HG02884 (cell line): ENCODE data around the gene C1orf159.
"Not testable (repeated sequence)": the region's sequence is repeated elsewhere in the genome, so short reads cannot be mapped to it uniquely, and the experiment has no call there.

Source experiments
- ATAC-seq: cut with Tn5 transposase; IDR thresholded peaks from one replicate; pipeline ENCODE4 v1.9.1; 2021; ENCODE audit warnings: mild to moderate bottlenecking, moderate library complexity; ENCODE audit not compliant: unreplicated experiment

C1orf159 gene

DNA sequence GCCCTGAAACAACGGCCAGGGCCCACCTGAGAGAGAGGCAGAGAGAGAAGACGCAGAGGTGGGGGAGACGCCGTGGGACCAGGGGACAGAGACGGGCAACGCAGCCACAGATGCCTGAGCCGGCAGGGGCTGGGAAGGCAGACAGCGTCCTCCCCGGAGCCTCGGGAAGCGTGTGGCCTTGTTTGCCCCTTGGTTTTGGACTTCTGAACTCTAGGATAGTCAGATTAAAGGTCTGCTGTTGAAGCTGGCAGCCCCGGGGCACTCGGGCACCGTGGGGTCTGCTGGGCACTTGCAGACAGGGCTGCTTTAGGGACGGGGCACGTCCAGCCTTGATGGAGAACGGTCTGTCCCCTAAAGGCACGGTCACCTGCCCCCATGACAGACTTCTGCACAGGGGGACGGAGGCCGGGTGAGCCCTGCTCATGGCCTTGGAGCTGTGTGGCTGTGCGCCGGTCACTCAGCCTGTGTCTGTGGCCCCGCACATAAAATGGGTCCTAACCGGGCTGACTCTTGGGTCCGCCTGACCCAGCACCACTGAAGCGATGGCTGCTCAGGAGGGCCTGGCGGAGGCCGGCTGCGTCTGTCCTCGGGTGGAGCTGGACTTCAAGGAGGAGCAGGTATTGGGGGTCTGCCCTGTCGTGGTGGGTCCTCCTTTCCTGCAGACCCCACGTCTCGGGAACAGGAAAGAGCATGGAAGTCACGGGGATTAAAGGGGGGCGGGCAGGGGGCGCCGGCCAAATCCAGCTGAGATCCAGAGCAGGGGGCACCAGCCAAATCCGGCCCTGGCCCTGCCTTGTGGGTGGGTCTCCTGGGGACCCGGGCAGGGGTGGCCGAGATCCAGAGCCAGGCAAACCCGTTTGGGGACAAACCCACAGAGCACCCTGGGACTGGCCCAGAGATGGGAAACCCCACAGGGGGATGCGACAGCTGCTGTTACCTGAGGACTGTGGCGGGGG lies 32.2 kb downstream of the C1orf159 start:
- ATAC-seq, result no peak

DNA sequence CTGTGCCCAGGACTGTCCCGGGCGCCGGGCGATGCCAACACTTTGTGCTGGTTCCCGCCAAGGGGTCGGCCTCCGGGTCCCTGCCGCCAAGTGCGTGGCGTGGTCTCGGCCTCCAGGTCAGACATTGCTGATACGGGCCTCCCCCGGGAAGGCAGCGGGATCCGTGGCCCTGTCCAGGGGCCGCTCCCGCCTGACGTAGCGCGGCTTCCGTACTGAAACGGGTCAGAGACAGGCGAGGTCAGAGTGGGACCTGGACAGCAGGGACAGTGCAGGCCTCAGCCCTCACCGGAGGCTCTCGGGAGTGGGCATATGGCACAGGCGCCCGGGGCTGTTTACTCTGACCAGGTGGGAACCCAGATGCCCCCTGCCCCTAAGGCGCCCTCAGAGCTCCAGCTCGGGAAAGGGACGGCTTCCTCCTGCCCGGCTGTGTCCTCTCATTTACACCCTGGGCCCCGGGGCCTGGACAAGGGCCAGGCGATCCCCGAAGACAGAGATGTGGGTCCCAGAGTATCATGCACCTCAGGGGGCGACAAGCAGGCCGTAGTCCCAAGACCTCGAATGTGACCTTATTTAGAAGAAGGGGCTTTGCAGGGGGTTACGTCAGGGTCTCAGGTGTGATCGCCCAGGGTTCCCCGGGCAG lies 33.0 kb downstream of the C1orf159 start:
- ATAC-seq, result no peak

DNA sequence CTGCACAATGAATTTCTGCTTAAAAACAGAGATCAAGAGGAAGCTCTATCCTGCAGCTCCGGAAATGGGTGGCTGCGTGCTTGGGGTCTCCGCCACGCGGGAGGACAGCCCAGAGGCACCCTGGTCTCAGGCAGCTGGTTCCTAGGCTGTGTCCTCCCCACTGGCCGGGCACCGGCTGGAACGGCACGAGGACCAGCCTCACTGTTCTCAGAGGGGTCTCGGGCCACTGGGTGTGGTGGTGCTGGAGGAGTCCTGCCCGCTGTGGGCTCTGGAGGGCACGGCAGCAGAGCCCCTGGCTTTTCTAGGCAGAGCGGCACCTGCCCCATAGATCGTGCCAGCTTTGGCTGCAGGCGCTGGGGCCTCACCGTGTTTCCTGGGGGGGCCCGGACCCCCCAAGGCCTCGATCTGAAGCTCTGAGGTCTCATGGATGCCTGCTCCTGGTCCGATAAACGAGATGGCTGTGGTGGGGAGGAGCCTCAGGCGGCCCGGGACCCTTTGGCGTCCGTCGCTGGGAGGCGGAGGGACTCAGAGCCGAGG lies 33.6 kb downstream of the C1orf159 start:
- ATAC-seq, result no peak

DNA sequence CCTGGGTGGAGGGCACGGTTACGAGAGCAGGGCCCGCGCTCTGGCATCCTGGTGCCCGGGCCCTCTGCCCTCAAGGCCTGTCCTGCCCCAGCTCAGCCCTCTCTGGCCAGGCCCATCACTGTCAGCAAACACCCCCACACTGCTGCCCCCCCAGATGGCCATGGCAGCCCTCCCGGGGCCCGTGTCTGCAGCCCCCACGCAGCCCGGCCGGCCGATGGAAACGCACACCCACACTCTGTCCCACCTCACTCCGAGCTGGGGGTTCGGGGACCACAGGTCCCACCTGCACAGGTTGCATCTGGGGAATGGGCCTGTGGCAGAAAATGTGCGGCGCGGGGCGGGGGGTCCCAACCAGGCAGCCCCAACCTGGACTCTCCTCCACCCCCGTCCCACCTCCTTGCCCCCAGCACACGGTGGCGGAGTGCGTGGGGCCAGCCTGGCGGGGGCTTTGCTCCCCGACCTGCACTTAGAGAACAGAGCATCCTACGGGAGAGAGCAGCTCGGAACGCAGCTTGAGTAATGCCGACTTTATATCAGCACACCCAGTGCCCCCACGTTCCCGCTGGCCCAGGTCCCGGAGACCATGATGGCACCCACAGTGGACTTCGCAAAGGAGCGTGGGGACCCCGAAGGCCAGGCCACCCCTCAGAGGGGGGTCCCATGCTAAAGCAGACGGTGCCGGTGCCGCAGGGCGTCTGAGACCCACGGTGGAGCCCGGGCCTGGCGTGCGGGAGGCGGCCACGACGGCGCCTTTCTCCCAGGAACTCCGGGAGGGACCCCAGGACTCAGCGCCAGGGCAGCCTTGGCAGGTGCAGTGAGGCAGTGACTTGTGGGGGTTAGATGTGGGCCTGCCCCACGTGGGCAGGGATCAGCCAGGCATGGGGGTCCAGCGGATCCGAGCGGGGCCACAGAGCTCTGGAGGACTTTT lies 34.3 kb downstream of the C1orf159 start:
- ATAC-seq, result no peak

DNA sequence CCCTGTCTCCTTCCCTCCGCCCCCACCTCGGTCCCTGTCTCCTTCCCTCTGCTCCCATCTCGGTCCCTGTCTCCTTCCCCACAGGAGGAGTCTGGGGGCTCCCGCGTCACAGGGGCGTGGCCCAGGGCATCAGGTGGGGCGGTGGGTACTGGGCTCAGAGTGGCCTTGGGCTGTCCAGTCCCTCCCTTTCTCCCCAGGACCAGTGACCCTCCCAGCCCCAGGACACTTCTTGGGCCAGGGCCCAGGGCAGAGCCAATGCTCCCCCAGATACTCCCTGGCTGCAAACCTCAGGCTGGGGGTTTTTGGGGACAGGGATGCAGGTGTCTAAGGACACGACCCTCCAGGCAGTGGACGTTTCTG lies 35.0 kb downstream of the C1orf159 start:
- no peak for ATAC-seq

DNA sequence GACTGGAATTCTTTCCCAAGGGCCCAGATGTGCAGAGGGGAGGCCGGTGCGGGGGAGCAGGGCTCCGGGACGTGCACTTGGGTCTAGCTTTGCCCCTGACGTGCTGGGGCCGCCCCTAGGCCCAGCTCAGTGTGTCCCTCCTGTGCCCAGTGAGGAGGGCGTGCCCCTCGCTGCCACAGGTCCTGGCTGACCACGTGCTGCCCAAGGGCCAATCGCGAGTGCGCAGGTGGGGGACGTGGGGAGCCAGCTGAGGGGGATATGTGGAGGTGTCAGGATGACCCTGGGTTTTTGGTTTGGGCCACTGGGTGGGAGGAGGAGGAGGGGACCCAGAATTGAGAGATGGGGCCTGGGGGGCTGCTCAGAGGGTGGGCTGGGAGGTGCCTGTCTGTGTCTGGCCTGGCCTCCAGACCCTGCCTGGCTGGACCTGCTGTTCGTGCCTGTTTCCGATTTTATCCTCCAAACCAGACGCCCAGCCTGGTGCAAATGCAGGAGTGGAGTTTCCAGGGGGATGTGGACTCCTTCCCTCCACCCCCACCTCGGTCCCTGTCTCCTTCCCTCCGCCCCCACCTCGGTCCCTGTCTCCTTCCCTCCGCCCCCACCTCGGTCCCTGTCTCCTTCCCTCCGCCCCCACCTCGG lies 35.6 kb downstream of the C1orf159 start:
- ATAC-seq, result no peak

DNA sequence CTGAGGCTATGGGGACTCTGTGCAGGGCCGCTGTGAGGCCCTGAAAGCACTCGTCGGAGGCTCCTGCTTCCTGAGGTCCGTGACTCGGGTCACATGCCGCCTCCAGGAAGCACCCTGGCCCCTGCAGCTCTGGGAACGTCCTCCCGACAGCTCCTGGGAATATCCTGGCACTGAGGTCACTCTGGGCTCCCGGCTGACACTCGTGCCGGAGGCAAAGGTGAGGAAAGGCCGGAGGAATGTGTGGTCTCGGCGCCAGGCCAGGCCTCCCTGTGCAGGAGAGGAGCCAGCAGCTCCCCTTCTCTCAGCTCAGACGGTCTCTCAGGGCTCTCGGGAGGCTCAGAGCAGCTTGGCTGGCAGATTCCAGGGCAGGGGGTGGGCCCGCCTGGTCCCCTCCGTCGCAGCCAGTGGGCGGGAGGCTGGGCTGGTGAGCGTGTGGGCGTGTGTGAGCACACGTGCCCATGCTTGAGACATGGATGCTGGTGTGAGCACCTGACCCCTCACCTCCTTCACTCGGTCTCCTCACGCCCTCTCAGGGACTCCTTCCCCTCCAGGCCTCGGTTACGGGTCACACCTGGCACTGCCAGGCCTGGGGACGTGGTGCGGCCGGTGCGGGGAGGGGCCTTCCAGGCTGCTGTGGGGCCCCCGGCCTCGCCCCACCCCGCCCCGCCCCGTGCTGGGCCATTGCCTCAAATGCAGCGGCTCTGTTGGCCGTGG lies 36.3 kb downstream of the C1orf159 start:
- no peak for ATAC-seq

DNA sequence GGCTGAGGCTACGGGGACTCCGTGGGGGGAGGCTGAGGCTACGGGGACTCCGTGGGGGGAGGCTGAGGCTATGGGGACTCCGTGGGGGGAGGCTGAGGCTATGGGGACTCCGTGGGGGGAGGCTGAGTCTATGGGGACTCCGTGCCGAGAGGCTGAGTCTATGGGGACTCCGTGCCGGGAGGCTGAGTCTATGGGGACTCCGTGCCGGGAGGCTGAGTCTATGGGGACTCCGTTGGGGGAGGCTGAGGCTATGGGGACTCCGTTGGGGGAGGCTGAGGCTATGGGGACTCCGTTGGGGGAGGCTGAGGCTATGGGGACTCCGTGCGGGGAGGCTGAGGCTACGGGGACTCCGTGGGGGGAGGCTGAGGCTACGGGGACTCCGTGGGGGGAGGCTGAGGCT lies 38.5 kb downstream of the C1orf159 start:
- ATAC-seq, result not testable (repeated sequence)

DNA sequence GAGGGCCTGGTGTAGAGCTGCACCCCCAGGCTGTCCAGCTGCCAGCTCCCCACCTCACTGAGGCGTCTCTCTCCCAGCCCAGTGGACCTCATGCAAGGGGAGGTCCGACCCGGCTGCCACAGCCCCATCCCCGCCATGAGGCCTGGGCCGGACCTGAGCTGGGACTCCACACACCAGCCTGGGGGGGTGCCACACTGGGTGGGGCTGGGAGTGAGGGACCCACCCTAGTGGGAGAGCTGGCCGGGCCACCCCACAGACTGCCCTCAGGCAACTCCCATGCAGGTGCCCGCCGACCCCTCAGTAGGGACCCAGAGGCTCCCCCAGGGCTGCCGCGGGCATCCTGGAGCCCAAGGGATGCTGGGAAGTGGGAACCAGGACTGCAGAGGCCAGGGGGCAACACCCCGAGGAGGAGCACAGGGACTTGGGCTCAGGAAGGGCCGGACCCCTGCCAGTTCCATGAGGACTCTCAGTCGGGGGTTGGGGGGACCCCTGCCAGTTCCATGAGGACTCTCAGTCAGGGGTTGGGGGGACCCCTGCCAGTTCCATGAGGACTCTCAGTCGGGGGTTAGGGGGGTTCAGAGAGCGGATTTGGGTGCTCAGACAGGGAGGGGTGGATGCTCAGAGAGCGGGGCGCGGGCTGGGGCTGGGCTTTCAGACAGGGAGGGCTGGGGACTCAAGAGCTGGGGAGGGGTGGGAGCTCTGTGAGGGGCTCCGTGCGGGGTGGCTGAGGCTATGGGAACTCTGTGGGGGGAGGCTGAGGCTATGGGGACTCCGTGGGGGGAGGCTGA lies 40.5 kb downstream of the C1orf159 start:
- no peak for ATAC-seq

DNA sequence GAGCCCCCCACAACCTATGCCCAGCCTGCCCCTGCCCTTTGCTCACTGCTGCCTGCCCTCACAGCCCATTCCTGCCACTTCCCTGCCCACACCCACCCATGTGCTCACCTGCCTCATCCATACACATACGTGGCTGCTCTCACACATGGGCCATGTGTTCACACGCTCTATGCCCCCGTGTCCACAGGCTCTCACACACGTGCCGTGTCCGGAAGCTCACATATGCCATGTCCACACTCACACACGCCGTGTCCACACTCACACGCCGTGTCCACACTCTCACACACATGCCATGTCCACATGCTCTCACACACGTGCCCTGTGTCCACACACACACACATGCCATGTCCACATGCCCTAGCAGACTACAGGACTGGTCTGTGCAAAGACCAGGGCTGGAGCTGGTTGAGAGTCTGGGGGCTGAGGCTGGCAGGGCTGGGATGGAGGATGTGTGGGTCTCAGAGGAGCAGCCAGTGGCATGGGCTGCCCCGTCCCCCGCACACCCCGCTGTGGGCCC lies 41.2 kb downstream of the C1orf159 start:
- ATAC-seq, result no peak

DNA sequence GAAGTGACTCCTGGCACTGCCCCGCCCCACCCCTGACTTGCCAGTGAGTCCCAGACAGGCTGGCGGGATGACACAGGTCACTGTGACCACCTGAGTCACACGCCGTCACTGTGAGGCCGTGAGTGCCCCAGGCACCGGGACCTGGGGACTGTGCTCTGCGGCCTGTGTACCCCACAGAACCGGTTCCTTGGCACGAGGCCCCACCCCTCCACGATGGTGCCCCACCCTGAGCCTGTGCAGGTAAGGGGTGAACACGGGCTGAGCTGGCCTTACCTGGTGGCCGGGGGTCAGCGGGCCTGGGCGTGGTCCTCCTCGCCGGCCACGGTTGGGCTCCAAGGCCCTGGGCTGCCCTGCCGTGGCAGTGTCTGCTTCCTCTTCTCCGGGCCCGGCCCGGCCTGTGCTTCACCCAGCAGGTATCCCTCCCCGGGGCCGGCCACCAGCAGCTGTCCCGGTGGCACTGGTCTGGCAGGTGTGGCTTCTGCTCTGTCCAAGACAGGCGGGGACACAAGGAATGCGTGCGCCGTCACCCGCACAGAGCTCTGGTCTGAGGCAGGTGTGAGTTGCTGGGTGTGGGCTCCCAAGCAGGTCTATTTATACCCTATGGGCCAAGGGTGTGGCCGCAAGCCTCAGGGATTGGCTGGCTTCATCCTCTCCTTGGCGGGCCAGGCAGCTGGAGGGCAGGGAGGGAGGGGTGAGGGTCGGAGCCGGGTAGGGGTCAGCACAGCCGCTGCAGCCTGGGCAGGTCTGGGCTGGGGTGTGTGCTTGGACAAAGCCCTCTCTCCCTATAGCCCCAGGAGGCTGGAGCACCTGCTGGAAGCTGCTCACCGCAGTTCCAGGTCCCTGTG lies 41.9 kb downstream of the C1orf159 start, which contains the start of gene RNF223:
Gene RNF223 (minus strand): TSS at position 564 of the 845 bp plus-strand sequence. CDS start 1,740 bp downstream, outside the sequence.
- no peak for ATAC-seq

DNA sequence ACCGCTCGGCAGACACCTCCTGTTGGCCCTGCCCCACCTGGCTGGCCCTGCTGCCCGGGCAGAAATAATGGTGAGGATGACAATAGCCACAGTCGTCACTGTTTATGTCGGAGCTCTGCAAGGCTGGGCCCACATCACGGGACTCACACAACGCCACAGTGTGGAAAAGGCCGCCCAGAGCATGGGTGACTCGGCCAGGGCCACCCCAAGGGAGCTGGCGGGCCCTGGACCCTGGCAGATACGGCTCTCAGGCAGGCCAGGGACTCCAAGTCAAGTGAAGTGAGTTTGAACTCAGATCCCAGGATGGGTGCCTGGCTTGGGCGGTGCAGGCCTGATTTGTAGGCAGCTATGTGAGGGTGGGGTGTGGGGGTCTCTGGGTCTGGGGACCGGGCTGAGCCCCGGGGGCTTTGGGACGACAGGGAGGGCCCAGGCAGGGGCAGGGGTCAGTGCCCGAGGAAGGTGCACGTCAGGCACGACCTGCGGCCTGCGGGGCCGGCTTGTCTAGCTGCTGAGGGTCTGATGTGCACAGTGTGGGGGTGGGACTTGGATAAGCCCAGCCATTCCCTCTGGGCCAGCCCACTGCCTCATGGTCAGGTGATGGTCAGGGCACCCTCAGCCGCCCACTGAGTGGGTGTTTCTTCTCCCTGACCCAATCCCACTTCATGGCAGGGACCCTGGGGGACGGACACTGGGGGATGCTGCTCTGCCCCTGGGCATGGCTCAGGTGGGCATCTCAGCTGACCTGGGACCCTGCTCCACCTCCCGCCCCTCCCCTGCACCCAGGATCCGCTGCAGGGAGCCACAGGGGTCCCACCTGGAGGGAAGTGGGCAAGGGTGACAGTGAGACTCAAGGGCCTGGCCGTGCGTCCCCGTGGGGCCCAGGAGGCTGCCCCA lies 42.8 kb downstream of the C1orf159 start:
- ATAC-seq, result no peak

DNA sequence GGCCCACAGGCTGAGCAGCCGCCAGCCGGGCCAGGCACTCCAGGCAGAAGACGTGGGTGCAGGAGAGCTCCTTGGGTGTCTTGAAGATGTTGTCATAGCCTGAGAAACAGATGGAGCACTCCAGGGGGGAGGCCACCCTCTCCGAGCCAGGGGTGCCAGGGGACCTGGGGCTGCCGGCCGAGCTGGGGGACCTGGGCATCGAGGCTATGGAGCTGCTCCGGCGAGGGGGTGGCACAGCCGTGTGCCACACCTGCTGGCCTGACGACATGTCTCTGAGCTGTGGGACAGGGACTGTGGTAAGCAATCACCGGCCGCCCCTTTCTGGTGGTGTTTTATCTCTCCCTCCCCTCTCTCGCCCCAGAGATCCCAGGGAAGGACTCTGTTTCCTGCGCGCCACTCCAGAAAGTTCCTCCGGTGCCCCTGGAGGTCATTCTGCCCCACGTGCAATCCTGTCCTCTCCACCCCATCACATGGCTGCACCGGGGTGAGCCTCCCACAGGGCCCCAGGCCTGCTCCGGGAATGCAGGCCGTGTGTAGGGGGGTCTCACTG lies 43.5 kb downstream of the C1orf159 start:
- no peak for ATAC-seq

DNA sequence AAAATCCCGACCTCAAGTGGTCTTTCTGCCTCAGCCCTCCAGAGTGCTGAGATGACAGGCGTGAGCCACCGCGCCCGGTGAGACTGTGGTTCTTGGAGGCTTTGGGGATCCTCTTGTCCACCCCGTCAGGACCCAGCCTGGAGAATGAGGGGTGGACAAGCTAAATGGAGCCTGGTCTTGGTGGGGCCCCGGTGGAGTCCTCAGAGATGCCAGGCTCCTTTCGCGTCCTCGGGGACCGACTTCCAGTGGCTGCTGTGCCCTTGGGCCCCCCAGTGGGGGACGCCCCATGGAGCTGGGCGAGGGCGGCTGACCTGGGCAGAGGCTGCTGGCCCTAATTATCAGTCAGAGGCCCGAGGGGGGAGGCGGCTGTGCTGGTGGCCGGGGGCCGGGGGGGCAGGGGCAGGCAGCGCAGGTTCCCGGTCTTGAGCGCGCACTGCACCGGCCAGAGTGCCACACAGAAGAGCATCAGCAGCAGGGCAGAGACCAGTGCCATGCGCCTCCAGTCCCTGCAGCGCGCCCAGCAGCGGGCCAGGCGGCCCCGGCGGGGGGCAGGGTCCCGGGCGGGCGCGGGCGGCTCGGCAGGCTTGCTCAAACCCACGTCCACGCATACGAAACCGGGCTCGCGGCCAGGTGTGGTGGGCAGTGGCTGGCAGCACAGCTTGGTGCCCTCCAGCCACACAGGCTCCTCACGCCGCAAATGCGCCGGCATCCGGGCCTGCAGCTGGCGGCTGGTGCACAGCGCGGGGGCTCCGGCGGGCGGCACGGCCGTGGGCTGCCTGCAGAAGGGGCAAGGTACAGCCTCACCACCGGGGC lies 44.2 kb downstream of the C1orf159 start:
- no peak for ATAC-seq
